Uterus (tissue), 4 donors: ENCODE results near the gene USP32. TPM values are rescaled to one million over a fixed set of nuclear protein-coding genes. Genes with fewer than 3 reads are reported as not detected.

Experiments
- DNase-seq, 2 donors: peaks; one replicate each; pipeline ENCODE4 v3.0.0-alpha.2; 2019 to 2020
- H3K27ac ChIP-seq, 2 donors: fragments of 200-600 bp; sonication (generic); 1 replicate in 1 of 2; 2 replicates in 1 of 2; pipeline ENCODE4 v1.5.1; 2016 to 2018
- H3K27me3 ChIP-seq, 2 donors: fragments of 200-600 bp; sonication (generic); one replicate each; pipeline ENCODE4 v1.5.1; 2018 to 2019; ENCODE audit warnings: control low read depth in 1 of 2
- H3K36me3 ChIP-seq, 2 donors: fragments of 200-600 bp; sonication (generic); one replicate each; pipeline ENCODE4 v1.5.1; 2019; ENCODE audit warnings: control low read depth in 1 of 2
- H3K4me1 ChIP-seq, 2 donors: fragments of 200-600 bp; sonication (generic); one replicate each; pipeline ENCODE4 v1.5.1; 2018 to 2019; ENCODE audit warnings: control low read depth in 1 of 2
- H3K4me3 ChIP-seq, 2 donors: fragments of 200-600 bp; sonication (generic); 1 replicate in 1 of 2; 2 replicates in 1 of 2; pipeline ENCODE4 v1.5.1; 2018 to 2019; ENCODE audit warnings: mild to moderate bottlenecking in 1 of 2
- H3K9me3 ChIP-seq, 2 donors: fragments of 200-600 bp; sonication (generic); one replicate each; pipeline ENCODE4 v1.5.1; 2019; ENCODE audit warnings: control low read depth in 1 of 2
- CTCF ChIP-seq, 4 experiments: fragments of 200-600 bp in 2 of 4; fragments of 450-650 bp in 2 of 4; sonication (generic) in 2 of 4; IDR thresholded peaks; one replicate each; pipeline ENCODE4 v1.5.1; 2016 to 2019; ENCODE audit warnings: antibody characterized with exemption in 4 of 4, mild to moderate bottlenecking in 2 of 4, moderate library complexity in 1 of 4
- POLR2A ChIP-seq, 2 donors: fragments of 450-650 bp; IDR thresholded peaks; one replicate each; pipeline ENCODE4 v1.6.1; 2016; ENCODE audit warnings: antibody characterized with exemption in 2 of 2, mild to moderate bottlenecking in 1 of 2, moderate library complexity in 1 of 2
- intact Hi-C: fragments of 100-400 bp; cut with DNase I; formaldehyde crosslinking; loops from one replicate; pipeline ENCODE4 v1.15.1; 2023; ENCODE audit warnings: low total_unique reads
- total RNA-seq, 4 donors: library from RNA; depleted of rRNA in 3 of 4; stranded (reverse); fragments of >200 nt in 3 of 4; gene quantifications; one replicate each; pipeline versions ENCODE4 v1.1.0 to v1.2.4, GENCODE V29; 2014 to 2023
- donor health status: DM: yes; HTN: yes; CAD: no.

USP32 gene
- total RNA-seq, 4 donors from 2014 or later = 28.4 to 54.1 (median 43.1) TPM

- TF ChIP-seq POLR2A (IDR thresholded peaks at IDR 0.05) = no peak
- no peak for TF ChIP-seq CTCF (IDR thresholded peaks at IDR 0.05)
- Histone ChIP-seq H3K4me3 (no peak overlapping the region), H3K9me3 (no peaks in the 10 kb centered on the region), H3K27ac (no peak overlapping the region), H3K27me3 (no peaks in the 10 kb centered on the region), H3K36me3 (no peaks in the 10 kb centered on the region), H3K4me1 (no peaks in the 10 kb centered on the region)
- no peak for DNase-seq
- intact Hi-C loops = no loop called here
Observed at GRCh38 chr17:60284709-60285108, 107.2 kb downstream of the USP32 start.

GRCh38 chr17:60283816-60284215, 108.1 kb downstream of the USP32 start:
- intact Hi-C loops = no loop called here
- H3K27me3 ChIP-seq = no peaks in the 10 kb centered on the region
- no peaks in the 10 kb centered on the region for H3K4me1 ChIP-seq
- no peak overlapping the region for H3K4me3 ChIP-seq
- TF ChIP-seq CTCF (IDR thresholded peaks at IDR 0.05) = no peak
- no peak for TF ChIP-seq POLR2A (IDR thresholded peaks at IDR 0.05)
- no peak for DNase-seq
- no peak overlapping the region for H3K27ac ChIP-seq
- no peaks in the 10 kb centered on the region for H3K36me3 ChIP-seq
- H3K9me3 ChIP-seq = no peaks in the 10 kb centered on the region

GRCh38 chr17:60280673-60281072, 111.3 kb downstream of the USP32 start:
- Histone ChIP-seq H3K4me1 (no peaks in the 10 kb centered on the region), H3K27ac (no peak overlapping the region), H3K4me3 (no peak overlapping the region), H3K36me3 (no peaks in the 10 kb centered on the region), H3K9me3 (no peaks in the 10 kb centered on the region), H3K27me3 (no peaks in the 10 kb centered on the region)
- no peak for DNase-seq
- TF ChIP-seq CTCF (IDR thresholded peaks at IDR 0.05) = no peak
- no peak for TF ChIP-seq POLR2A (IDR thresholded peaks at IDR 0.05)
- intact Hi-C loops = no loop called here

- H3K27me3 ChIP-seq = no peaks in the 10 kb centered on the region
- no peaks in the 10 kb centered on the region for H3K9me3 ChIP-seq
- H3K4me1 ChIP-seq = no peaks in the 10 kb centered on the region
- intact Hi-C loops = no loop called here
- DNase-seq = no peak
- H3K27ac ChIP-seq = no peak overlapping the region
- no peaks in the 10 kb centered on the region for H3K36me3 ChIP-seq
- H3K4me3 ChIP-seq = no peak overlapping the region
- no peak for TF ChIP-seq CTCF (IDR thresholded peaks at IDR 0.05)
Observed at GRCh38 chr17:60278237-60278636, 113.7 kb downstream of the USP32 start.

GRCh38 chr17:60277258-60277657, 114.7 kb downstream of the USP32 start:
- intact Hi-C loops = no loop called here
- Histone ChIP-seq H3K9me3 (no peaks in the 10 kb centered on the region), H3K27ac (no peak overlapping the region), H3K4me3 (no peak overlapping the region), H3K36me3 (no peaks in the 10 kb centered on the region), H3K4me1 (no peaks in the 10 kb centered on the region), H3K27me3 (no peaks in the 10 kb centered on the region)
- TF ChIP-seq CTCF (IDR thresholded peaks at IDR 0.05) (no peak), POLR2A (IDR thresholded peaks at IDR 0.05) (no peak)
- DNase-seq = no peak
